H1 (cell line): ENCODE results near the gene IFNL3. TPM values are rescaled to one million over a fixed set of nuclear protein-coding genes. Genes with fewer than 3 reads are reported as not detected.

Experiments
- GABPA ChIP-seq: IDR thresholded peaks from 2 replicates; pipeline ENCODE4 v1.6.1; 2011; ENCODE audit warnings: mild to moderate bottlenecking, low read length, moderate library complexity, borderline replicate concordance; ENCODE audit not compliant: insufficient read depth
- HDAC2 ChIP-seq, 2 experiments: fragments of 300-600 bp in 1 of 2; sonication (generic) in 1 of 2; IDR thresholded peaks; 2 replicates each; pipeline ENCODE4 v1.6.1; 2011 to 2012; ENCODE audit warnings: low read depth in 2 of 2, low read length in 2 of 2, mild to moderate bottlenecking in 2 of 2, moderate library complexity in 2 of 2, borderline replicate concordance in 1 of 2, inconsistent platforms in 1 of 2
- polyA plus RNA-seq, 7 experiments: library from polyadenylated mRNA; depleted of rRNA in 3 of 7; stranded (reverse) in 5 of 7; unstranded in 2 of 7; fragments of >200 nt in 5 of 7; fragments of 200-250 nt in 2 of 7; gene quantifications; 1 replicate in 5 of 7; 2 replicates in 1 of 7; 4 replicates in 1 of 7; pipeline versions ENCODE4 v1.2.1 to v1.2.3, GENCODE V29; 2011 to 2013; ENCODE audit warnings: missing spikeins in 2 of 7, mixed read lengths in 2 of 7
- total RNA-seq: library from RNA; stranded (reverse); fragmentation: NEBNext Ultra II Directional; extraction: Animal tissue kit (Norgen Biotek cat#: 25700); gene quantifications from 2 replicates; pipeline ENCODE4 v1.2.1, GENCODE V29; 2021
- TF ChIP-seq, protein P1 (sequence below), 3 experiments: IDR thresholded peaks; 1 replicate in 2 of 3; 2 replicates in 1 of 3; pipeline versions ENCODE4 v1.5.1 to v1.6.1; 2011; ENCODE audit warnings: low read length in 3 of 3, mild to moderate bottlenecking in 3 of 3, inconsistent platforms in 2 of 3, low read depth in 1 of 3, moderate library complexity in 1 of 3; ENCODE audit not compliant: insufficient read depth in 1 of 3; ENCODE audit errors: control extremely low read depth in 1 of 3

IFNL3 gene
- total and polyA plus RNA-seq, 2 of the 8 experiments (the other 6 are each of a cell fraction or from before 2014, with no cell fraction given): 0.11 TPM; not detected in 1

- TF ChIP-seq GABPA: no peak
- TF ChIP-seq, protein P1, sequence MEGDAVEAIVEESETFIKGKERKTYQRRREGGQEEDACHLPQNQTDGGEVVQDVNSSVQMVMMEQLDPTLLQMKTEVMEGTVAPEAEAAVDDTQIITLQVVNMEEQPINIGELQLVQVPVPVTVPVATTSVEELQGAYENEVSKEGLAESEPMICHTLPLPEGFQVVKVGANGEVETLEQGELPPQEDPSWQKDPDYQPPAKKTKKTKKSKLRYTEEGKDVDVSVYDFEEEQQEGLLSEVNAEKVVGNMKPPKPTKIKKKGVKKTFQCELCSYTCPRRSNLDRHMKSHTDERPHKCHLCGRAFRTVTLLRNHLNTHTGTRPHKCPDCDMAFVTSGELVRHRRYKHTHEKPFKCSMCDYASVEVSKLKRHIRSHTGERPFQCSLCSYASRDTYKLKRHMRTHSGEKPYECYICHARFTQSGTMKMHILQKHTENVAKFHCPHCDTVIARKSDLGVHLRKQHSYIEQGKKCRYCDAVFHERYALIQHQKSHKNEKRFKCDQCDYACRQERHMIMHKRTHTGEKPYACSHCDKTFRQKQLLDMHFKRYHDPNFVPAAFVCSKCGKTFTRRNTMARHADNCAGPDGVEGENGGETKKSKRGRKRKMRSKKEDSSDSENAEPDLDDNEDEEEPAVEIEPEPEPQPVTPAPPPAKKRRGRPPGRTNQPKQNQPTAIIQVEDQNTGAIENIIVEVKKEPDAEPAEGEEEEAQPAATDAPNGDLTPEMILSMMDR (IDR thresholded peaks at IDR 0.05; ENCODE audit: control extremely low read depth in 1 of 3, insufficient read depth in 1 of 3, low read depth in 1 of 3, low read length in 3 of 3): no peak
- no peak for TF ChIP-seq HDAC2 (IDR thresholded peaks at IDR 0.05; ENCODE audit: borderline replicate concordance in 1 of 2, low read depth in 2 of 2, low read length in 2 of 2)
- TF ChIP-seq, all 59 proteins: peak for 0
Measured at GRCh38 chr19:39208175-39208795, 36.5 kb downstream of the IFNL3 start (continued).
